Cardiac muscle cell (in vitro differentiated cells and primary cell): Measurements from ENCODE around the gene IFNE. TPM values are rescaled to one million over a fixed set of nuclear protein-coding genes. Genes with fewer than 3 reads are reported as not detected.

Experiments
- DNase-seq, 2 donors: peaks; one replicate each; pipeline versions ENCODE4 v3.0.0 to v3.0.0-alpha.2; 2010 to 2017; ENCODE audit warnings: low read depth in 1 of 2, low spot score in 1 of 2
- H3K27ac ChIP-seq: fragments of 200-600 bp; sonication (generic); 2 replicates; pipeline ENCODE4 v1.5.1; 2016
- H3K27me3 ChIP-seq: fragments of 200-600 bp; sonication (generic); 2 replicates; pipeline ENCODE4 v1.6.0; 2016; ENCODE audit warnings: control low read depth
- H3K36me3 ChIP-seq: fragments of 200-600 bp; sonication (generic); 2 replicates; pipeline ENCODE4 v1.5.1; 2016; ENCODE audit warnings: control low read depth
- H3K4me1 ChIP-seq: fragments of 200-600 bp; sonication (generic); 2 replicates; pipeline ENCODE4 v1.8.1; 2017; ENCODE audit warnings: low read depth, mild to moderate bottlenecking, mixed run types
- H3K4me3 ChIP-seq: fragments of 200-600 bp; sonication (generic); 2 replicates; pipeline ENCODE4 v1.5.1; 2016; ENCODE audit warnings: mild to moderate bottlenecking
- H3K9me3 ChIP-seq: fragments of 200-600 bp; sonication (generic); 2 replicates; pipeline ENCODE4 v1.5.1; 2017; ENCODE audit warnings: low read depth, mild to moderate bottlenecking, control low read depth
- CTCF ChIP-seq: IDR thresholded peaks from 2 replicates; pipeline ENCODE4 v1.5.1; 2012; ENCODE audit warnings: low read depth, mild to moderate bottlenecking, low read length
- polyA plus RNA-seq: library from polyadenylated mRNA; unstranded; fragments of >200 nt; fragmentation: Nextera tagmentation; extraction: Ambion mirVana; gene quantifications from 2 replicates; pipeline ENCODE4 v1.2.1, GENCODE V29; 2016
- total RNA-seq: library from RNA; depleted of rRNA; stranded (reverse); fragments of >200 nt; gene quantifications from 2 replicates; pipeline ENCODE4 v1.2.3, GENCODE V29; 2016

IFNE gene
- total and polyA plus RNA-seq, 2 experiments from 2014 or later: not detected

DNA sequence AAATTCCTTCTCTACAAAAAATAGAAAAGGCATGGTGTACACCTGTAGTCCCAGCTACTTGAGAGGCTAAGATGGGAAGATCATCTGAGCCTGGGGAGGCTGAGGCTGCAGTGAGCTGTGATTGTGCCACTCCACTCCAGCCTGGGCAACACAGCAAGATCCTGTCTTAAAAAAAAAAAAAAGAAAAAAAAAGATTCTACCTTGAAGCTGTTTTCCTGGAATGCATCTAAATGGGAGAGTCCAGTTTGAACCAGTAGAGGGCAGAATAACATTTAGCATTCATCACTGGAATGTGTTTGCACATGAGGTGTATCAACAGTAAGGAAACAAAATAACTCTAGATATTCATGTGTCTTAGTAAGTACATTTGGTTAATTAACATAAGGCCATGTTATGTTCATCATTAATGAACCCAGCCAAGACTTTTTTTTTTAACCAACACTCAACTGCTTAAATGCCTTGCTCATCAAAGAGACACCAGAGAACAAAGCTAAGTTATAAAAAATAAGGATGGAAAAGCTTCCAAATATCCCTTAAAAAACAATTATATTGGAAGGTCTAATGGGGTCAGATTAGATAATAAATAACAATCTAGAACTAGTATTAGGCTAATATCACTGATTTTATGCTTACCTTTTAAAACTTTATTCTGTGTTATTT, 16.1 kb downstream of the IFNE start:
- DNase-seq: peak; percentile 64 to 81
- Histone ChIP-seq H3K9me3 (no peaks in the 10 kb centered on the region), H3K4me1 (no peaks in the 10 kb centered on the region), H3K27ac (no peak overlapping the region), H3K4me3 (no peak overlapping the region), H3K27me3 (no peaks in the 10 kb centered on the region), H3K36me3 (no peaks in the 10 kb centered on the region)
- peak; percentile 72 for TF ChIP-seq CTCF

- Histone ChIP-seq H3K4me1 (no peaks in the 10 kb centered on the region), H3K27me3 (no peaks in the 10 kb centered on the region), H3K9me3 (no peaks in the 10 kb centered on the region), H3K4me3 (no peak overlapping the region), H3K36me3 (no peaks in the 10 kb centered on the region), H3K27ac (no peak overlapping the region)
- DNase-seq: no peak
- TF ChIP-seq CTCF: no peak
These were observed 17.0 kb downstream of the IFNE start for GRCh38 chr9:21465138-21465537.

DNA sequence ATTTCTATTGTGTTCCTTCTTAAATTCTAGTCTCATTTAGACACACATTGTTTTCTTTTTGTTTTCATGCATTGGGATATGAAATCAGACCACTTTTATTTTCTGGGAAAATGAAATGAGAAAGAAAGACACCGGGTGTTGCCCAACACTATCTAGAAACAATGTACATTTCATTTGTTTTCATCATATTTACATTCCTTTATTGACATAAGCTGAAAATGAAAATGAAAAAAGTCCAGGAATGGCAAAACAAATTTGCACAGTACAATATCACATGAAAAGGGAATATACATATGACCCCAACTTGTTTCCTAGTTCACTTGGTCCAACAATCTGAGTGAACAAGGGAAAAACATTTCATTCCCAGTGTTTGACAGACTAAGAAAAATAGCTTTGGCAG, 20.7 kb downstream of the IFNE start:
- Histone ChIP-seq H3K36me3 (no peaks in the 10 kb centered on the region), H3K27me3 (no peaks in the 10 kb centered on the region), H3K4me1 (no peaks in the 10 kb centered on the region), H3K27ac (no peak overlapping the region), H3K9me3 (no peaks in the 10 kb centered on the region), H3K4me3 (no peak overlapping the region)
- DNase-seq: no peak
- no peak for TF ChIP-seq CTCF

GRCh38 chr9:21455320-21455719, 26.8 kb downstream of the IFNE start:
- peak; percentile 71 for TF ChIP-seq CTCF
- Histone ChIP-seq H3K4me1 (no peaks in the 10 kb centered on the region), H3K36me3 (no peaks in the 10 kb centered on the region), H3K4me3 (no peak overlapping the region), H3K27ac (no peak overlapping the region), H3K27me3 (no peaks in the 10 kb centered on the region), H3K9me3 (no peaks in the 10 kb centered on the region)
- DNase-seq: peak; percentile 39 to 53

- Histone ChIP-seq H3K27me3 (no peaks in the 10 kb centered on the region), H3K36me3 (no peaks in the 10 kb centered on the region), H3K4me3 (no peak overlapping the region), H3K4me1 (no peaks in the 10 kb centered on the region), H3K9me3 (no peaks in the 10 kb centered on the region), H3K27ac (no peak overlapping the region)
- no peak for TF ChIP-seq CTCF
- peak in 1 of 2 donors; percentile 68 for DNase-seq
These were observed 28.0 kb downstream of the IFNE start for GRCh38 chr9:21454149-21454548.
